GM21737 (cell line): ENCODE data around the gene NIPBL.
A peak's percentile ranks its signal among the peaks of the same experiment; 100 is the strongest.
"Not testable (repeated sequence)": the region's sequence is repeated elsewhere in the genome, so short reads cannot be mapped to it uniquely, and the experiment has no call there.

Experiments used
- ATAC-seq: cut with Tn5 transposase; IDR thresholded peaks from one replicate; pipeline ENCODE4 v1.9.1; 2021; ENCODE audit warnings: mild to moderate bottlenecking, moderate library complexity; ENCODE audit not compliant: unreplicated experiment

NIPBL gene

DNA sequence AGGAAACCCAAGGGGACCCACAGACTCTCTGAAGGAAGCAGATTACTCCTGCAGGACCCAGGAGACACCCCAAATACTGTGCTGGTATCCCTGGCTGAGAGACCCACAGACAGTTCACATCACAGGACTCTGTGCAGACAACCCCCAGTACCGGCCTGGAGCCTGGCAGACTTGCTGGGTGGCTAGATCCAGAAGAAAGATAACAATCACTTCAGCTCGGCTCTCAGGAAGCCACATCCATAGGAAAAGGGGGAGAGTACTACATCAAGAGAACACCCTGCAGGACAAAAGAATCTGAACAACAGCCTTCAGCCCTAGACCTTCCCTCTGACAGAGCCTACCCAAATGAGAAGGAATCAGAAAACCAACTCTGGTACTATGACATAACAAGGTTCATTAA, 206.4 kb downstream of the NIPBL start:
- ATAC-seq = not testable (repeated sequence)

- ATAC-seq = not testable (repeated sequence)
These were observed 209.5 kb downstream of the NIPBL start for GRCh38 chr5:37086026-37086425.

- no peak for ATAC-seq
These were observed 210.1 kb downstream of the NIPBL start for GRCh38 chr5:37086466-37087173.

- ATAC-seq = no peak
These were observed 211.4 kb downstream of the NIPBL start for GRCh38 chr5:37088009-37088408.

DNA sequence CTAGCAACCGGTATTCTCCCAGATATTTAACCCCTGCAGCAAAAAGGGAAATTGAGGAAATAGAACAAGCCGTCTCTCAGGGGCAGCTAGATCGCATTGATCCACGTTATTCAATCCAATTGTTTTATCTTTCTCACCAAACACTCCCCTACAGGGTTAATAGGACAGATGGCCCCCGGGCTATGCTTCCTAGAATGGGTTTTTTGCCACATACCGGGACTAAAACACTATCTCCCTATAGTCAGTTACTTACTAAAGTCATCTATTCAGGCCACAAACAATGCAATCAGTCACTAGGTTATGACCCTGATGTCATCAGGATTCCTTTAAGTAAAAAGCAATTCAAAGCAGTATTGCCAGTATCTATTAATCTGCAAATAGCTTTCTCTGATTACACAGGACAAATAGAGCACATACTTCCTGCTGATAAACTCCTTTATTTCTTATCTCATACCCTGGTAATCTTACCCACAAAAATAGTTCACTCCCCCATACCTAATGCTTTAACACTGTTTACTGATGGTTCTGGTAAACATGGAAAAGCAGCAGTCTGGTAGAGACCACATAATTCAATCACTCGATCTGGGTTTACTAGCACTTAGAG, 213.7 kb downstream of the NIPBL start:
- no peak for ATAC-seq

- no peak for ATAC-seq
These were observed 214.2 kb downstream of the NIPBL start for GRCh38 chr5:37090781-37091180.

DNA sequence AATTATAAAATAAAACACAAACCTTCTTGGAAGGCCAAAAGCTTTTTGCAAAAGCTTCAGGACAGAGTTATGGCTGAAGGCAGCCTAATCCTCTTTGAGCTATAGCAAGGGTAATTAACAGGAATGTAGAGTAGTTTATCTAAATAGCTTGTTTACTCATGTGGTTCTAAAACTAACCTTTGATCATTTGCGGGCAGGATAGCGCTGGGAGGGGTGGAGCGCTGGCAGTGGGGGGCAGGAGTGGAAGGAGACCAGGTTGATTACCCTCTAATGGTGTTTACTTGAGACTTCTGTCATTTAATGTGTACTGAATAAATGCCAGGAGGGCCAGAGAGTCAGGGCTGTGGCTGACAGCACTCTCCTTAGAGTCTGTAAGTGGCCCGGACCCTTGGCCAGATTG, 217.2 kb downstream of the NIPBL start:
- ATAC-seq = not testable (repeated sequence)

- ATAC-seq = not testable (repeated sequence)
These were observed 222.7 kb downstream of the NIPBL start for GRCh38 chr5:37099267-37099666.

- no peak for ATAC-seq
These were observed 226.7 kb downstream of the NIPBL start for GRCh38 chr5:37103302-37103701.

DNA sequence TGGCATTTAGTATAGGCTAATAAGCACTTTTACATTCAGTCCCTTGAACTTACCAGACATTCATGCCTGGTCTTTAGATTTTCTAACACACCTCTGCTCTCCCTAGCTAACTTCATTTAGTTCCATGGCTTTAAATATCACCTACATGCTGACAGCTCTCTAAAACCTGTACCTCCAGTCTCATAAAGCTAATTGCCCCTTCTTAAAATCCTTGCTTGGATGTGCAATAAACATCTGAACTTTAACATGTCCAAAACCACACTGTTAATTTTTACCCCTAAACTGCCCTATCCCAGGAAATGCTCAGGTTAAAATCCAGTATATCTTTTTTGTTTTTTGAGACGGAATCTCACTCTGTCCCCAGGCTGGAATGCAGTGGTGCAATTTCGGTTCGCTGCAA, 232.8 kb downstream of the NIPBL start:
- ATAC-seq = no peak

DNA sequence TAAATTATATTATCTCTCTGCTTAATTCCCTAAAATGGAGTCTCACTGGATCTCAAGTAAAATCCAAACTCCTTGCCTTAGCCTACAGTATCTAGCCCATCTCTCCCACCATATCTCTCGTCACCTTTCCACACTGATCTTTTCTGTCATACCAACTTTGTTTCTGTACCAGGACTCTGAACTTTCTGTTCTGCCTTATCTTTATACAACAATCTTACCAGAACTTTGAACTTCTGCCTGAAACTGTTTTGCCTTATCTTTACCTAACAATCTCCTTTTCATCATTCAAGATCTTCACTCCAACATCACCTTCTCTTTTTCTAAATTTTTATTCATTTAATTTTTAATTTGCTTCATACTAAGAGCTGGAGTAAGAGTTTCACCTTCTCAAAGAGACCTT, 233.6 kb downstream of the NIPBL start:
- ATAC-seq = no peak

- peak; percentile 88 for ATAC-seq
These were observed 235.1 kb downstream of the NIPBL start for GRCh38 chr5:37111426-37112382.

DNA sequence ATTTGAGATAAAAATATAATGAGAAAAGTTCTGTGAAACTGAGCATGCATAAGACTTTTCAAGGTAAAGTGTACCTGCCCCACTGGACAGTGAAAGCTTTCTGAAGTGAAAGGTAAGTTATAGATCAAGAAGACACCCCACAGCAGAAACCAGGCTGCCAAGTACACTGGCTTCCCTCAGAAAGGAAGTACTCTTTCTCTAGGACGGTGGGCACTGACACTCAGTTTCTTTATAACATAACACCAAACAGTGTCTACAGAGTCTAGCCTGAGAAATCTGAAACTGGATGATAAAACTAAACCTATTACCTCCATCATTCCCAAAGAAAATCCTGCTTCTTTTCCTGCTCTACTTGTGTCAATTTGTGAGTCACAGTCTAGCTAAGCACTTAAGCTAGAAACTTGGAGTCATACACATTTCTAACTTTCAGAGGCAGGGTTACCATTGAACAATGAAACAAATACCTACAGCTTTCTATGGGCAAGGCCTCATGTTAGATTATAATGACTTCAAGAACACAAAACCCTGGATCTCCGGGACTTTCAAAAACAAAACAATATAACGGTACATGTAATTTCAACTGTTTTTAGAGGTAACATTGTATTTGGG, 235.9 kb downstream of the NIPBL start:
- ATAC-seq = peak; percentile 32
